ENCODE measurements around the gene LRP1B.

GRCh38 chr2:140843186-140843585 is 1287.6 kb downstream of the LRP1B start:
- TF ChIP-seq CTCF (IDR thresholded peaks at IDR 0.05 in 4 of 5, conservative IDR thresholded peaks at IDR 0.05 in 1 of 5) (no peak), POLR2A (IDR thresholded peaks at IDR 0.05) (no peak)
